H9 (cell line): ENCODE data around the gene KCNIP1. TPM values are rescaled to one million over a fixed set of nuclear protein-coding genes. Genes with fewer than 3 reads are reported as not detected.

Experiments
- DNase-seq: peaks from one replicate; pipeline ENCODE4 v3.0.0-alpha.2; 2017
- H2AFZ ChIP-seq: one replicate; pipeline ENCODE4 v1.6.1; 2013; ENCODE audit warnings: mild to moderate bottlenecking, low read length, control low read depth, moderate library complexity
- H2AK5ac ChIP-seq: 2 replicates; pipeline ENCODE4 v1.6.1; 2013; ENCODE audit warnings: low read length, control low read depth, mixed read lengths; ENCODE audit not compliant: insufficient read length
- H2BK120ac ChIP-seq: one replicate; pipeline ENCODE4 v1.6.1; 2013; ENCODE audit warnings: low read depth, mild to moderate bottlenecking, low read length, control low read depth, inconsistent platforms; ENCODE audit not compliant: poor library complexity, severe bottlenecking
- H2BK12ac ChIP-seq: 2 replicates; pipeline ENCODE4 v1.6.1; 2013; ENCODE audit warnings: low read length, control low read depth, mixed read lengths, low read depth; ENCODE audit not compliant: insufficient read length
- H2BK15ac ChIP-seq: 2 replicates; pipeline ENCODE4 v1.6.1; 2013; ENCODE audit warnings: low read depth, low read length, control low read depth
- H2BK20ac ChIP-seq: one replicate; pipeline ENCODE4 v1.6.1; 2013; ENCODE audit warnings: low read depth, mild to moderate bottlenecking, low read length, control low read depth, inconsistent platforms; ENCODE audit not compliant: poor library complexity, severe bottlenecking
- H2BK5ac ChIP-seq: 2 replicates; pipeline ENCODE4 v1.6.1; 2013; ENCODE audit warnings: low read length, control low read depth, mixed read lengths; ENCODE audit not compliant: insufficient read length
- H3K14ac ChIP-seq: 2 replicates; pipeline ENCODE4 v1.6.1; 2013; ENCODE audit warnings: low read length, control low read depth; ENCODE audit not compliant: insufficient read depth
- H3K18ac ChIP-seq: 2 replicates; pipeline ENCODE4 v1.6.1; 2013; ENCODE audit warnings: low read depth, mild to moderate bottlenecking, mixed read lengths, low read length, control low read depth; ENCODE audit not compliant: insufficient read length
- H3K23ac ChIP-seq: 2 replicates; pipeline ENCODE4 v1.6.1; 2013; ENCODE audit warnings: low read length, control low read depth, mixed read lengths, low read depth; ENCODE audit not compliant: insufficient read length
- H3K23me2 ChIP-seq: 2 replicates; pipeline ENCODE4 v1.6.1; 2013; ENCODE audit warnings: low read depth, mild to moderate bottlenecking, mixed read lengths, low read length, control low read depth; ENCODE audit not compliant: insufficient read length, poor library complexity, severe bottlenecking
- H3K27ac ChIP-seq: 2 replicates; pipeline ENCODE4 v1.5.1; 2013; ENCODE audit warnings: low read length, control low read depth, mixed read lengths, low read depth; ENCODE audit not compliant: insufficient read length
- H3K27me3 ChIP-seq: 2 replicates; pipeline ENCODE4 v1.6.1; 2013; ENCODE audit warnings: low read length, control low read depth, inconsistent platforms; ENCODE audit not compliant: insufficient read depth
- H3K4ac ChIP-seq: 2 replicates; pipeline ENCODE4 v1.6.1; 2013; ENCODE audit warnings: low read depth, mild to moderate bottlenecking, control low read depth, inconsistent platforms, low read length, moderate library complexity
- H3K4me1 ChIP-seq: 2 replicates; pipeline ENCODE4 v1.6.1; 2013; ENCODE audit warnings: low read length, control low read depth, inconsistent platforms; ENCODE audit not compliant: insufficient read depth
- H3K4me2 ChIP-seq: 2 replicates; pipeline ENCODE4 v1.6.1; 2013; ENCODE audit warnings: low read length, control low read depth, mixed read lengths; ENCODE audit not compliant: insufficient read length, insufficient read depth
- H3K56ac ChIP-seq: 2 replicates; pipeline ENCODE4 v1.6.1; 2013; ENCODE audit warnings: low read depth, mild to moderate bottlenecking, mixed read lengths, low read length, control low read depth; ENCODE audit not compliant: insufficient read length
- H3K79me1 ChIP-seq: 2 replicates; pipeline ENCODE4 v1.6.1; 2013; ENCODE audit warnings: low read depth, mild to moderate bottlenecking, moderate library complexity, low read length, control low read depth, inconsistent platforms; ENCODE audit not compliant: insufficient read depth, poor library complexity, severe bottlenecking
- H3K79me2 ChIP-seq: 2 replicates; pipeline ENCODE4 v1.6.1; 2013; ENCODE audit warnings: low read length, control low read depth, inconsistent platforms; ENCODE audit not compliant: insufficient read depth
- H3K9ac ChIP-seq: 2 replicates; pipeline ENCODE4 v1.6.1; 2013; ENCODE audit warnings: low read length, control low read depth, mixed read lengths; ENCODE audit not compliant: insufficient read length; ENCODE audit errors: extremely low read depth
- H3K9me3 ChIP-seq: one replicate; pipeline ENCODE4 v1.6.1; 2013; ENCODE audit warnings: low read depth, low read length, inconsistent platforms; ENCODE audit not compliant: control insufficient read depth
- H3T11ph ChIP-seq: one replicate; pipeline ENCODE4 v1.6.1; 2013; ENCODE audit warnings: mild to moderate bottlenecking, low read length, control low read depth, inconsistent platforms
- H4K20me1 ChIP-seq: one replicate; pipeline ENCODE4 v1.6.1; 2013; ENCODE audit not compliant: control insufficient read depth, insufficient read length, insufficient read depth
- H4K5ac ChIP-seq: 2 replicates; pipeline ENCODE4 v1.6.1; 2013; ENCODE audit warnings: low read depth, mild to moderate bottlenecking, mixed read lengths, low read length, control low read depth; ENCODE audit not compliant: insufficient read length
- H4K8ac ChIP-seq: replicated peaks from 2 replicates; pipeline ENCODE4 v1.6.1; 2013; ENCODE audit warnings: low read length, control low read depth, mixed read lengths, low read depth; ENCODE audit not compliant: insufficient read length
- H4K91ac ChIP-seq: 2 replicates; pipeline ENCODE4 v1.6.1; 2013; ENCODE audit warnings: low read depth, mild to moderate bottlenecking, moderate library complexity, mixed read lengths, low read length, control low read depth; ENCODE audit not compliant: insufficient read length
- H3K27ac Mint-ChIP-seq, 3 experiments: 2 replicates in 2 of 3; 3 replicates in 1 of 3; pipeline ENCODE4 v1.8.0; 2020 to 2021; ENCODE audit warnings: mixed read lengths in 3 of 3, mild to moderate bottlenecking in 1 of 3, moderate library complexity in 1 of 3
- H3K27me3 Mint-ChIP-seq: 2 replicates; pipeline ENCODE4 v1.8.0; 2021; ENCODE audit warnings: low read depth, mild to moderate bottlenecking, moderate library complexity, mixed read lengths
- H3K36me3 Mint-ChIP-seq, 3 experiments: 2 replicates in 2 of 3; 3 replicates in 1 of 3; pipeline ENCODE4 v1.8.0; 2020 to 2021; ENCODE audit warnings: low read depth in 3 of 3, mixed read lengths in 3 of 3; ENCODE audit not compliant: insufficient read depth in 1 of 3
- H3K4me1 Mint-ChIP-seq, 2 experiments: 2 replicates each; pipeline ENCODE4 v1.8.0; 2020; ENCODE audit warnings: mixed read lengths in 2 of 2
- H3K4me3 Mint-ChIP-seq, 2 experiments: 2 replicates in 1 of 2; 3 replicates in 1 of 2; pipeline ENCODE4 v1.8.0; 2020 to 2021; ENCODE audit warnings: mild to moderate bottlenecking in 2 of 2, mixed read lengths in 2 of 2, moderate library complexity in 1 of 2
- H3K9me3 Mint-ChIP-seq, 2 experiments: 2 replicates in 1 of 2; 3 replicates in 1 of 2; pipeline ENCODE4 v1.8.0; 2020; ENCODE audit warnings: mild to moderate bottlenecking in 2 of 2, mixed read lengths in 2 of 2, moderate library complexity in 1 of 2
- WGBS: extraction: QIAGEN DNeasy Blood & Tissue Kit; methylation state at CpG from one replicate; pipeline ENCODE4 v1.1.7; 2013; ENCODE audit warnings: missing lambda C conversion rate, low lambda C conversion rate, mixed read lengths; ENCODE audit not compliant: insufficient read length; ENCODE audit errors: extremely low coverage; 5-methylcytosine and 5-hydroxymethylcytosine counted together
- total RNA-seq: library from RNA; stranded (reverse); gene quantifications from 2 replicates; pipeline ENCODE4 v1.2.1, GENCODE V29; 2021
- TF ChIP-seq, protein P1 (sequence below): fragments of 200-600 bp; sonication (generic); conservative IDR thresholded peaks from 3 replicates; pipeline ENCODE4 v1.8.0; 2021; ENCODE audit warnings: antibody characterized with exemption, mild to moderate bottlenecking

Gene KCNIP1
- total RNA-seq, 1 experiment from 2014 or later: 0.63 TPM

DNA sequence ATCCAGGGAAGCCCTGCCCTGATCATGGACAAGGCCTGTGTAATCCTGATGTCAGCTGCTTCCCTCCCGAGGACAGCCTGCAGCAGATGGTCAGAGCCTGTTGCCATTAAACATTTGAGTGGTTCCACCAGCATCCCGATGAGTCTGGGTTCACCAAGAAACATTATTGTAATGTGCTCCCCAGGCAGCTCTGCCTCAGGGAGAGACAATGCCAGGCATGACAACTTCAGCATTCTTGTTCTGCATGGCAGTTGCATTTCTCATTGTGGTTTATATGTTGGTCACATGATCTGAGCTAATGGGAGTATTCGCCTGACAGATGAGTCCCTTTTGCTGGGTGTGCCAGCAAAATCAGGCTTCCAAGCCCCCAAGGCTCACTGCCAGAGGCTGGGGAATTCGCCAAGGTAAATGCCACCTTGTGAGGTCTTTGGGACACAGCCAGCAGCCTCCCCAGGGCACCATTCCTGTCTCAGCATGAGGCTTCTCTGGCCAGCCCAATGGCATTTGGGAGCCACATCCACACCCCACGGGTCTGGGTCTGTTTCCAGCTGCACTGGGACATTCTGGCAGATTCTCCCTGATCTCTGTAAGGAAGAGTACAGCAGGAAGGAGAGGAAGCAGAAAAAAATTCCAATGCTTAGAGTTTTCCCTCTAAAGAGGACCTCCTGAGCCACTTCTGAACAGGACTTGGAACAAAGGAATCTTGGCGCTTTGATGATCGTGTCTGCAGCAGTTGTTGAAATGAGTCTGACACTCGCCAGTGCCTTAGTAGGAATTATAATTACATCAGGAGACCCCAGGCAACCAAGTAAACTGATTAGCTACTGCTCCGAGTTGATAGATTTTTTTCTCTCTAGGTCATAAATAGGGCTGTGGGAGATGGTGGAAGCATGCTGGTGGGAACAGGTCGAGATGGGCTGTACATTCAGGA lies 18.7 kb downstream of the KCNIP1 start:
- Histone ChIP-seq H4K8ac (no peak overlapping the region), H2BK12ac (no peak overlapping the region), H3K14ac (peak overlapping the region; percentile 38; the same call in 1 of the 2 replicates), H3K23me2 (no peaks in the 10 kb centered on the region), H3T11ph (no peak overlapping the region), H3K4me1 (no peaks in the 10 kb centered on the region; the same call in 1 of the 2 replicates), H2BK5ac (no peak overlapping the region), H3K23ac (no peak overlapping the region), H3K56ac (no peak overlapping the region), H2AK5ac (no peak overlapping the region), H4K20me1 (no peaks in the 10 kb centered on the region), H3K4ac (no peak overlapping the region), H4K91ac (no peak overlapping the region), H2BK20ac (no peak overlapping the region), H3K4me2 (no peak overlapping the region), H4K5ac (no peak overlapping the region), H3K27ac (no peak overlapping the region), H3K27me3 (no peaks in the 10 kb centered on the region), H2BK15ac (no peak overlapping the region), H3K9ac (no peak overlapping the region), H3K79me2 (no peaks in the 10 kb centered on the region), H2AFZ (no peak overlapping the region), H3K79me1 (no peaks in the 10 kb centered on the region), H3K9me3 (no peaks in the 10 kb centered on the region), H2BK120ac (no peak overlapping the region), H3K18ac (no peak overlapping the region)
- Mint-ChIP-seq H3K4me3 (no peak overlapping the region), H3K27me3 (peaks cover 11% of the 10 kb centered on the region), H3K9me3 (no peaks in the 10 kb centered on the region), H3K36me3 (no peaks in the 10 kb centered on the region), H3K27ac (no peak overlapping the region; a peak in 1 of 7 replicates), H3K4me1 (peaks cover 11 to 19% of the 10 kb centered on the region in 2 experiments)
- TF ChIP-seq, protein P1, sequence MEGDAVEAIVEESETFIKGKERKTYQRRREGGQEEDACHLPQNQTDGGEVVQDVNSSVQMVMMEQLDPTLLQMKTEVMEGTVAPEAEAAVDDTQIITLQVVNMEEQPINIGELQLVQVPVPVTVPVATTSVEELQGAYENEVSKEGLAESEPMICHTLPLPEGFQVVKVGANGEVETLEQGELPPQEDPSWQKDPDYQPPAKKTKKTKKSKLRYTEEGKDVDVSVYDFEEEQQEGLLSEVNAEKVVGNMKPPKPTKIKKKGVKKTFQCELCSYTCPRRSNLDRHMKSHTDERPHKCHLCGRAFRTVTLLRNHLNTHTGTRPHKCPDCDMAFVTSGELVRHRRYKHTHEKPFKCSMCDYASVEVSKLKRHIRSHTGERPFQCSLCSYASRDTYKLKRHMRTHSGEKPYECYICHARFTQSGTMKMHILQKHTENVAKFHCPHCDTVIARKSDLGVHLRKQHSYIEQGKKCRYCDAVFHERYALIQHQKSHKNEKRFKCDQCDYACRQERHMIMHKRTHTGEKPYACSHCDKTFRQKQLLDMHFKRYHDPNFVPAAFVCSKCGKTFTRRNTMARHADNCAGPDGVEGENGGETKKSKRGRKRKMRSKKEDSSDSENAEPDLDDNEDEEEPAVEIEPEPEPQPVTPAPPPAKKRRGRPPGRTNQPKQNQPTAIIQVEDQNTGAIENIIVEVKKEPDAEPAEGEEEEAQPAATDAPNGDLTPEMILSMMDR: no peak
- WGBS: no CpG with 5 or more reads among the region's 10 CpGs
- DNase-seq: no peak
